ENCODE results near the gene PNMT.

DNA sequence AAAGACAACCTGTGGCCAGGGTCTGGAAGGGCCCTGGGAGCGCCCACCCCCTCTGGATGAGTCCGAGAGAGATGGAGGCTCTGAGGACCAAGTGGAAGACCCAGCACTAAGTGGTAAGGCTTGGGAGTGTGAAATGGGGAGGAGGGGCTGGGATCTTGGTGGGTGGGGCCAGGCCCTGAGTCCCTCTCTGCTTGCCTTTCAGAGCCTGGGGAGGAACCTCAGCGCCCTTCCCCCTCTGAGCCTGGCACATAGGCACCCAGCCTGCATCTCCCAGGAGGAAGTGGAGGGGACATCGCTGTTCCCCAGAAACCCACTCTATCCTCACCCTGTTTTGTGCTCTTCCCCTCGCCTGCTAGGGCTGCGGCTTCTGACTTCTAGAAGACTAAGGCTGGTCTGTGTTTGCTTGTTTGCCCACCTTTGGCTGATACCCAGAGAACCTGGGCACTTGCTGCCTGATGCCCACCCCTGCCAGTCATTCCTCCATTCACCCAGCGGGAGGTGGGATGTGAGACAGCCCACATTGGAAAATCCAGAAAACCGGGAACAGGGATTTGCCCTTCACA, 32.6 kb upstream of the PNMT start:
- no peak for TF ChIP-seq POLR2A (IDR thresholded peaks at IDR 0.05)
- TF ChIP-seq, protein P1, sequence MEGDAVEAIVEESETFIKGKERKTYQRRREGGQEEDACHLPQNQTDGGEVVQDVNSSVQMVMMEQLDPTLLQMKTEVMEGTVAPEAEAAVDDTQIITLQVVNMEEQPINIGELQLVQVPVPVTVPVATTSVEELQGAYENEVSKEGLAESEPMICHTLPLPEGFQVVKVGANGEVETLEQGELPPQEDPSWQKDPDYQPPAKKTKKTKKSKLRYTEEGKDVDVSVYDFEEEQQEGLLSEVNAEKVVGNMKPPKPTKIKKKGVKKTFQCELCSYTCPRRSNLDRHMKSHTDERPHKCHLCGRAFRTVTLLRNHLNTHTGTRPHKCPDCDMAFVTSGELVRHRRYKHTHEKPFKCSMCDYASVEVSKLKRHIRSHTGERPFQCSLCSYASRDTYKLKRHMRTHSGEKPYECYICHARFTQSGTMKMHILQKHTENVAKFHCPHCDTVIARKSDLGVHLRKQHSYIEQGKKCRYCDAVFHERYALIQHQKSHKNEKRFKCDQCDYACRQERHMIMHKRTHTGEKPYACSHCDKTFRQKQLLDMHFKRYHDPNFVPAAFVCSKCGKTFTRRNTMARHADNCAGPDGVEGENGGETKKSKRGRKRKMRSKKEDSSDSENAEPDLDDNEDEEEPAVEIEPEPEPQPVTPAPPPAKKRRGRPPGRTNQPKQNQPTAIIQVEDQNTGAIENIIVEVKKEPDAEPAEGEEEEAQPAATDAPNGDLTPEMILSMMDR (IDR thresholded peaks at IDR 0.05), result no peak

All from right lobe of liver (tissue), 4 donors.